Measurements from ENCODE around the gene AOPEP. TPM values are rescaled to one million over a fixed set of nuclear protein-coding genes. Genes with fewer than 3 reads are reported as not detected.

AOPEP gene
- polyA plus RNA-seq, 2 of the 4 experiments (the other 2 are of a cell fraction): 226 to 266 TPM

DNA sequence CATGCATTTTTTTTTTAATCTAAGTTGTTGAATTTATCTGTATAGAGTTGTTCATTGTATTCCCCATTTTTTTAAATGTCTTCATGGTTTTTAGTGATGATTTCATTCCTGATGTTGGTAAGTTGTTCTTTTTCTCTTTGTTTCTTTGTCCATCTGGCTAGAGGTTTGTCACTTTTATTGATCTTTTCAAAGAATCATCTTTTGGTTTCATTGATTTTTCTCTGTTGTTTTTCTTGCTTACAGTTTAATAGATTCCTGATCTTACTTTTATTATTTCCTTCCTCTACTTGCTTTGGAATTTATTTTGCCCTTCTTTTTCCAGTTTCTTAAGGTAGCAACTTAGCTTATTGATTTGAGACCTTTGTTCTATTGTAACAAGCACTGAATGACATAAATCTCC, 114.2 kb downstream of the AOPEP start:
- no peak for FAIRE-seq
- Histone ChIP-seq H3K27ac (no peak overlapping the region), H3K4me3 (no peak overlapping the region), H3K4me1 (no peaks in the 10 kb centered on the region), H3K9me3 (peaks cover 43% of the 10 kb centered on the region; the same call in 2 of the 3 replicates), H3K4me2 (no peak overlapping the region)
- ATAC-seq: no peak
- TF ChIP-seq SMC3 (IDR thresholded peaks at IDR 0.05): no peak
- no peak for TF ChIP-seq CHD4 (IDR thresholded peaks at IDR 0.05; ENCODE audit: borderline replicate concordance)
- no peak for TF ChIP-seq JUN (IDR thresholded peaks at IDR 0.05)
- no peak for TF ChIP-seq RNF2 (IDR thresholded peaks at IDR 0.05; ENCODE audit: borderline replicate concordance, low read depth)
- no peak for TF ChIP-seq NFE2L2 (conservative IDR thresholded peaks at IDR 0.05; ENCODE audit: low read length)
- TF ChIP-seq, protein P1, sequence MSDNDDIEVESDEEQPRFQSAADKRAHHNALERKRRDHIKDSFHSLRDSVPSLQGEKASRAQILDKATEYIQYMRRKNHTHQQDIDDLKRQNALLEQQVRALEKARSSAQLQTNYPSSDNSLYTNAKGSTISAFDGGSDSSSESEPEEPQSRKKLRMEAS (IDR thresholded peaks at IDR 0.05): no peak
- TF ChIP-seq ZFP36 (IDR thresholded peaks at IDR 0.05; ENCODE audit: borderline replicate concordance, partially characterized antibody): no peak
- no peak for TF ChIP-seq BHLHE40 (IDR thresholded peaks at IDR 0.05; ENCODE audit: low read depth, low read length)
- TF ChIP-seq, protein P2, sequence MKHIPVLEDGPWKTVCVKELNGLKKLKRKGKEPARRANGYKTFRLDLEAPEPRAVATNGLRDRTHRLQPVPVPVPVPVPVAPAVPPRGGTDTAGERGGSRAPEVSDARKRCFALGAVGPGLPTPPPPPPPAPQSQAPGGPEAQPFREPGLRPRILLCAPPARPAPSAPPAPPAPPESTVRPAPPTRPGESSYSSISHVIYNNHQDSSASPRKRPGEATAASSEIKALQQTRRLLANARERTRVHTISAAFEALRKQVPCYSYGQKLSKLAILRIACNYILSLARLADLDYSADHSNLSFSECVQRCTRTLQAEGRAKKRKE (CRISPR knock-in tag; IDR thresholded peaks at IDR 0.05; ENCODE audit: low read depth): no peak
- TF ChIP-seq MYC (IDR thresholded peaks at IDR 0.05; ENCODE audit: borderline replicate concordance, low read length): no peak
- TF ChIP-seq MAFK (IDR thresholded peaks at IDR 0.05; ENCODE audit: partially characterized antibody): no peak
- no peak for TF ChIP-seq KDM5A (IDR thresholded peaks at IDR 0.05)
- no peak for DNase-seq (ENCODE audit: low read depth in 1 of 2, low spot score in 1 of 2)
- CTCF ChIA-PET: interaction anchor here (0.6 to 0.7 kb wide), 2 partner anchors 17 to 29 kb away, joined by 3 to 4 read pairs; no protein-coding TSS in a partner anchor
- POLR2A ChIA-PET: interaction anchor here (0.6 to 0.7 kb wide), 2 partner anchors 9 to 26 kb away, joined by 3 to 5 read pairs; no protein-coding TSS in a partner anchor

DNA sequence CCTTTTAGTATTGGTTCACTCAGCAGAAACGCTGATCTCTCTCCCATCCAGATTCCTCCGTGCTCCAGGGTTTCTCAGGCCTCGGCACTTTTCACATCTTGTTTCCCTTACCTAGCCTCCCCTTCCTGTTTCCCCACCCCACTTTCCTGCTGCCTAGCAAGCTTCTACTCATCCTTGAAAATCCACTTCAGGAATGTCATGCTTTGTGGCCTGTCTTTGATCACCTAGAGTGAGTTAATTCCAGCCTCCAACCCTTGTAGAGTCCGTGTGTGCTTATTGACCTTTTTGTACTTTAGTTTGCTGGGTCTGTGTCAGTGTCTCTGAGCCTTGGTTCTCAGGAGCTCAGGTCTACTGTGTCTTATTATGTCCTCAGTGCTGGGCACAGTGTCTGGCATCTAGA, 116.6 kb downstream of the AOPEP start:
- DNase-seq (ENCODE audit: low read depth in 1 of 2, low spot score in 1 of 2) (no peak), ATAC-seq (no peak), FAIRE-seq (no peak)
- ChIA-PET POLR2A (no interaction called here), CTCF (no interaction called here)
- Histone ChIP-seq H3K4me3 (no peak overlapping the region), H3K4me2 (no peak overlapping the region), H3K4me1 (peaks cover 12% of the 10 kb centered on the region), H3K27ac (peak overlapping the region; percentile 2 to 77; a peak in 3 of 6 replicates), H3K9me3 (peaks cover 29% of the 10 kb centered on the region; the same call in 2 of the 3 replicates)
- TF ChIP-seq HOXB13 (CRISPR knock-in tag; IDR thresholded peaks at IDR 0.05; ENCODE audit: low read depth) (no peak), ZNF302 (CRISPR knock-in tag; IDR thresholded peaks at IDR 0.05) (no peak), ZFP36 (IDR thresholded peaks at IDR 0.05; ENCODE audit: borderline replicate concordance, partially characterized antibody) (no peak), MAZ (IDR thresholded peaks at IDR 0.05; ENCODE audit: borderline replicate concordance, low read depth, low read length) (no peak), FOSL2 (IDR thresholded peaks at IDR 0.05) (no peak), FOSL2 (CRISPR knock-in tag; IDR thresholded peaks at IDR 0.05) (no peak), NPAS2 (CRISPR knock-in tag; IDR thresholded peaks at IDR 0.05; ENCODE audit: borderline replicate concordance) (no peak), FOXS1 (CRISPR knock-in tag; IDR thresholded peaks at IDR 0.05) (no peak), CEBPB (IDR thresholded peaks at IDR 0.05) (no peak)
- TF ChIP-seq, protein P3, sequence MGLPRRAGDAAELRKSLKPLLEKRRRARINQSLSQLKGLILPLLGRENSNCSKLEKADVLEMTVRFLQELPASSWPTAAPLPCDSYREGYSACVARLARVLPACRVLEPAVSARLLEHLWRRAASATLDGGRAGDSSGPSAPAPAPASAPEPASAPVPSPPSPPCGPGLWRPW (IDR thresholded peaks at IDR 0.05): no peak
- TF ChIP-seq, protein P4, sequence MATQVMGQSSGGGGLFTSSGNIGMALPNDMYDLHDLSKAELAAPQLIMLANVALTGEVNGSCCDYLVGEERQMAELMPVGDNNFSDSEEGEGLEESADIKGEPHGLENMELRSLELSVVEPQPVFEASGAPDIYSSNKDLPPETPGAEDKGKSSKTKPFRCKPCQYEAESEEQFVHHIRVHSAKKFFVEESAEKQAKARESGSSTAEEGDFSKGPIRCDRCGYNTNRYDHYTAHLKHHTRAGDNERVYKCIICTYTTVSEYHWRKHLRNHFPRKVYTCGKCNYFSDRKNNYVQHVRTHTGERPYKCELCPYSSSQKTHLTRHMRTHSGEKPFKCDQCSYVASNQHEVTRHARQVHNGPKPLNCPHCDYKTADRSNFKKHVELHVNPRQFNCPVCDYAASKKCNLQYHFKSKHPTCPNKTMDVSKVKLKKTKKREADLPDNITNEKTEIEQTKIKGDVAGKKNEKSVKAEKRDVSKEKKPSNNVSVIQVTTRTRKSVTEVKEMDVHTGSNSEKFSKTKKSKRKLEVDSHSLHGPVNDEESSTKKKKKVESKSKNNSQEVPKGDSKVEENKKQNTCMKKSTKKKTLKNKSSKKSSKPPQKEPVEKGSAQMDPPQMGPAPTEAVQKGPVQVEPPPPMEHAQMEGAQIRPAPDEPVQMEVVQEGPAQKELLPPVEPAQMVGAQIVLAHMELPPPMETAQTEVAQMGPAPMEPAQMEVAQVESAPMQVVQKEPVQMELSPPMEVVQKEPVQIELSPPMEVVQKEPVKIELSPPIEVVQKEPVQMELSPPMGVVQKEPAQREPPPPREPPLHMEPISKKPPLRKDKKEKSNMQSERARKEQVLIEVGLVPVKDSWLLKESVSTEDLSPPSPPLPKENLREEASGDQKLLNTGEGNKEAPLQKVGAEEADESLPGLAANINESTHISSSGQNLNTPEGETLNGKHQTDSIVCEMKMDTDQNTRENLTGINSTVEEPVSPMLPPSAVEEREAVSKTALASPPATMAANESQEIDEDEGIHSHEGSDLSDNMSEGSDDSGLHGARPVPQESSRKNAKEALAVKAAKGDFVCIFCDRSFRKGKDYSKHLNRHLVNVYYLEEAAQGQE (IDR thresholded peaks at IDR 0.05): no peak
- TF ChIP-seq, protein P5, sequence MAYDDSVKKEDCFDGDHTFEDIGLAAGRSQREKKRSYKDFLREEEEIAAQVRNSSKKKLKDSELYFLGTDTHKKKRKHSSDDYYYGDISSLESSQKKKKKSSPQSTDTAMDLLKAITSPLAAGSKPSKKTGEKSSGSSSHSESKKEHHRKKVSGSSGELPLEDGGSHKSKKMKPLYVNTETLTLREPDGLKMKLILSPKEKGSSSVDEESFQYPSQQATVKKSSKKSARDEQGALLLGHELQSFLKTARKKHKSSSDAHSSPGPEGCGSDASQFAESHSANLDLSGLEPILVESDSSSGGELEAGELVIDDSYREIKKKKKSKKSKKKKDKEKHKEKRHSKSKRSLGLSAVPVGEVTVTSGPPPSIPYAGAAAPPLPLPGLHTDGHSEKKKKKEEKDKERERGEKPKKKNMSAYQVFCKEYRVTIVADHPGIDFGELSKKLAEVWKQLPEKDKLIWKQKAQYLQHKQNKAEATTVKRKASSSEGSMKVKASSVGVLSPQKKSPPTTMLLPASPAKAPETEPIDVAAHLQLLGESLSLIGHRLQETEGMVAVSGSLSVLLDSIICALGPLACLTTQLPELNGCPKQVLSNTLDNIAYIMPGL (CRISPR knock-in tag; IDR thresholded peaks at IDR 0.05; ENCODE audit: borderline replicate concordance): no peak
- 95% methylated on average over 4 of the region's 4 CpGs for WGBS (ENCODE audit: missing lambda C conversion rate)
